K562 (cell line): Measurements from ENCODE around the gene TBX1. TPM values are rescaled to one million over a fixed set of nuclear protein-coding genes. Genes with fewer than 3 reads are reported as not detected.

Source experiments
- FOXM1 ChIP-seq, 2 experiments: fragments of 450-650 bp in 1 of 2; sonication (generic) in 1 of 2; formaldehyde crosslinking in 1 of 2; IDR thresholded peaks; 2 replicates each; pipeline versions ENCODE4 v1.6.1 to v1.9.0; 2017 to 2022; ENCODE audit warnings: low read depth in 2 of 2, mild to moderate bottlenecking in 2 of 2, missing genetic modification reagents in 1 of 2, moderate library complexity in 1 of 2
- HSF4 ChIP-seq: fragments of 250-450 bp; sonication (Bioruptor Pico); IDR thresholded peaks from 2 replicates; pipeline ENCODE4 v2.1.2; 2022; ENCODE audit warnings: mild to moderate bottlenecking, moderate library complexity, borderline replicate concordance
- JUND ChIP-seq, 2 experiments: IDR thresholded peaks; 2 replicates in 1 of 2; 3 replicates in 1 of 2; pipeline ENCODE4 v1.6.1; 2011; ENCODE audit warnings: borderline replicate concordance in 2 of 2, low read depth in 2 of 2, low read length in 2 of 2, improper control_type of control experiment in 1 of 2, missing biosample characterization in 1 of 2, missing genetic modification characterization in 1 of 2, missing genetic modification reagents in 1 of 2
- NRF1 ChIP-seq, 2 experiments: fragments of 450-650 bp; IDR thresholded peaks in 1 of 2; conservative IDR thresholded peaks in 1 of 2; 2 replicates each; pipeline ENCODE4 v1.6.1; 2014; ENCODE audit warnings: mild to moderate bottlenecking in 2 of 2
- PHTF2 ChIP-seq: fragments of 250-450 bp; sonication (Bioruptor Pico); IDR thresholded peaks from 2 replicates; pipeline ENCODE4 v1.5.0; 2021; ENCODE audit warnings: mild to moderate bottlenecking
- POLR2G ChIP-seq: fragments of 200-400 bp; formaldehyde crosslinking; IDR thresholded peaks from 2 replicates; pipeline ENCODE4 v1.6.1; 2017; ENCODE audit warnings: low read depth, mild to moderate bottlenecking, antibody characterized with exemption, low read length, moderate library complexity
- SETDB1 ChIP-seq: IDR thresholded peaks from one replicate; pipeline ENCODE4 v1.6.1; 2012; ENCODE audit warnings: low read length, control low read depth, inconsistent platforms
- TCF7L2 ChIP-seq: fragments of 150-350 bp; IDR thresholded peaks from 2 replicates; pipeline ENCODE4 v1.6.1; 2016; ENCODE audit warnings: low read depth, mild to moderate bottlenecking, low read length, moderate library complexity
- ZNF589 ChIP-seq: fragments of 200-800 bp; sonication (Bioruptor generic); IDR thresholded peaks from 2 replicates; pipeline ENCODE4 v1.6.1; 2016; ENCODE audit warnings: low read depth, missing genetic modification characterization, missing compliant biosample characterization
- polyA plus RNA-seq, 8 experiments: library from polyadenylated mRNA; depleted of rRNA in 4 of 8; stranded (reverse) in 5 of 8; unstranded in 3 of 8; fragments of >200 nt; fragmentation: Nextera tagmentation in 2 of 8; fragmentation: Illumina TruSeq in 1 of 8; extraction: Ambion mirVana in 2 of 8; extraction: Trizol in 1 of 8; gene quantifications; 2 replicates each; pipeline versions ENCODE4 v1.2.1 to v1.2.3, GENCODE V29; 2011 to 2014; ENCODE audit warnings: inconsistent platforms in 1 of 8, missing spikeins in 1 of 8
- total RNA-seq, 7 experiments: library from RNA; depleted of rRNA in 6 of 7; stranded (reverse); fragments of >200 nt in 6 of 7; fragmentation: Illumina TruSeq in 2 of 7; extraction: Trizol in 2 of 7; gene quantifications; 2 replicates each; pipeline versions ENCODE4 v1.2.1 to v1.2.3, GENCODE V29; 2011 to 2021; ENCODE audit warnings: low replicate concordance in 1 of 7
- TF ChIP-seq, protein P1 (sequence below), 2 experiments: IDR thresholded peaks in 1 of 2; conservative IDR thresholded peaks in 1 of 2; 2 replicates each; pipeline ENCODE4 v1.6.1; 2016; ENCODE audit warnings: low read depth in 2 of 2, mild to moderate bottlenecking in 1 of 2, missing compliant biosample characterization in 1 of 2, missing genetic modification characterization in 1 of 2, moderate library complexity in 1 of 2
- TF ChIP-seq, protein P2 (sequence below), 2 experiments: fragments of 450-650 bp in 1 of 2; sonication (generic) in 1 of 2; formaldehyde crosslinking; conservative IDR thresholded peaks; 2 replicates each; pipeline versions ENCODE4 v1.4.0 to v1.8.1; 2020 to 2022; ENCODE audit warnings: mild to moderate bottlenecking in 1 of 2, missing genetic modification reagents in 1 of 2
- TF ChIP-seq, protein P3 (sequence below): sonication (generic); formaldehyde crosslinking; IDR thresholded peaks from 2 replicates; pipeline ENCODE4 v1.8.0; 2022; ENCODE audit warnings: mild to moderate bottlenecking, missing genetic modification reagents
- TF ChIP-seq, protein P4 (sequence below): fragments of 250-450 bp; sonication (Bioruptor Pico); IDR thresholded peaks from 2 replicates; pipeline ENCODE4 v1.8.0; 2022; ENCODE audit warnings: inconsistent platforms
- TF ChIP-seq, protein P5 (sequence below): sonication (generic); formaldehyde crosslinking; IDR thresholded peaks from 2 replicates; pipeline ENCODE4 v1.8.0; 2022; ENCODE audit warnings: mild to moderate bottlenecking, missing genetic modification reagents

TBX1 gene
- total and polyA plus RNA-seq, 9 of the 15 experiments (the other 6 are each of a cell fraction or from before 2014, with no cell fraction given): 0.07 to 35.0 (median 3.9) TPM

DNA sequence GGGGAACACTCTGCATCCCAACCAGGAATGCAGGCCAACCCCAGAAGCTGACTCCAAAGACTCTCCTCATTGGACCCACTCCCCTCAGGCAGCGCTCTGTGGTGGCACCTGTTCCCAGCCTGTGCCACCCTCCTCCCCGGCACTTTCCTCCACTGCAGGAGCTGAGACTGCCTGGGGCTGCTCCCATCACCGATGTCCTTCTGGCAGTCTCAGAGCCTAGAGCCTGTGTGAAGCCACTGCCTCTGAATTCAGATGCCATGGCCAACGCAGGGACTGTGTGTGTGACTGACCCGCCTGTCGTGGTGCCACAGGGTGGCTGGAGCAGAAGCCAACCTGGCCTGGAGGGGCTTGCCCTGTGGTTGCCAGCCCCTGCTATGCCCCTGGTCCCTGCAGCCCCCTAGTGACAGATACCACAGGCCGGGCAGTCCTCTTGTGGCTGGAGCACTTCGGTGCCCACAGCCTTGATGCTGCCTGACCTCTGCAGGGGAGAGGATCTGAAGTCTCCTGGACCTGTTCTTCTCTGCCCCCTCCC, 43.2 kb downstream of the TBX1 start (continued):
- TF ChIP-seq, protein P1, sequence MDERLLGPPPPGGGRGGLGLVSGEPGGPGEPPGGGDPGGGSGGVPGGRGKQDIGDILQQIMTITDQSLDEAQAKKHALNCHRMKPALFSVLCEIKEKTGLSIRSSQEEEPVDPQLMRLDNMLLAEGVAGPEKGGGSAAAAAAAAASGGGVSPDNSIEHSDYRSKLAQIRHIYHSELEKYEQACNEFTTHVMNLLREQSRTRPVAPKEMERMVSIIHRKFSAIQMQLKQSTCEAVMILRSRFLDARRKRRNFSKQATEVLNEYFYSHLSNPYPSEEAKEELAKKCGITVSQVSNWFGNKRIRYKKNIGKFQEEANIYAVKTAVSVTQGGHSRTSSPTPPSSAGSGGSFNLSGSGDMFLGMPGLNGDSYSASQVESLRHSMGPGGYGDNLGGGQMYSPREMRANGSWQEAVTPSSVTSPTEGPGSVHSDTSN (CRISPR knock-in tag; IDR thresholded peaks at IDR 0.05; ENCODE audit: low read depth): 0 out of 2 replicates have a peak, but pooled peaks have one; percentile 31
- TF ChIP-seq, protein P1 (tag; conservative IDR thresholded peaks at IDR 0.05; ENCODE audit: low read depth): no peak
- TF ChIP-seq, protein P2, sequence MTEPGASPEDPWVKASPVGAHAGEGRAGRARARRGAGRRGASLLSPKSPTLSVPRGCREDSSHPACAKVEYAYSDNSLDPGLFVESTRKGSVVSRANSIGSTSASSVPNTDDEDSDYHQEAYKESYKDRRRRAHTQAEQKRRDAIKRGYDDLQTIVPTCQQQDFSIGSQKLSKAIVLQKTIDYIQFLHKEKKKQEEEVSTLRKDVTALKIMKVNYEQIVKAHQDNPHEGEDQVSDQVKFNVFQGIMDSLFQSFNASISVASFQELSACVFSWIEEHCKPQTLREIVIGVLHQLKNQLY (CRISPR knock-in tag; conservative IDR thresholded peaks at IDR 0.05): peak in 1 of 2 experiments; percentile 61; a peak in 1 of 4 replicates
- TF ChIP-seq FOXM1 (IDR thresholded peaks at IDR 0.05; ENCODE audit: low read depth) (no peak), FOXM1 (CRISPR knock-in tag; IDR thresholded peaks at IDR 0.05; ENCODE audit: low read depth) (no peak), HSF4 (CRISPR knock-in tag) (peak; percentile 22; the same call in 1 of the 2 replicates), JUND (IDR thresholded peaks at IDR 0.05; ENCODE audit: borderline replicate concordance, low read depth, low read length) (no peak), JUND (tag; IDR thresholded peaks at IDR 0.05; ENCODE audit: borderline replicate concordance, low read depth, low read length) (no peak), TCF7L2 (no peak), POLR2G (peak; percentile 29; the same call in 1 of the 2 replicates), ZNF589 (CRISPR knock-in tag) (no peak), SETDB1 (peak; percentile 2), NRF1 (conservative IDR thresholded peaks at IDR 0.05 in 1 of 2, IDR thresholded peaks at IDR 0.05 in 1 of 2) (no peak), PHTF2 (CRISPR knock-in tag) (no peak)
- TF ChIP-seq, protein P3, sequence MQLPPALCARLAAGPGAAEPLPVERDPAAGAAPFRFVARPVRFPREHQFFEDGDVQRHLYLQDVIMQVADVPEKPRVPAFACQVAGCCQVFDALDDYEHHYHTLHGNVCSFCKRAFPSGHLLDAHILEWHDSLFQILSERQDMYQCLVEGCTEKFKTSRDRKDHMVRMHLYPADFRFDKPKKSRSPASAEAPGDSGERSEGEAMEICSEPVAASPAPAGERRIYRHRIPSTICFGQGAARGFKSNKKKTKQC (CRISPR knock-in tag): no peak
- TF ChIP-seq, protein P4, sequence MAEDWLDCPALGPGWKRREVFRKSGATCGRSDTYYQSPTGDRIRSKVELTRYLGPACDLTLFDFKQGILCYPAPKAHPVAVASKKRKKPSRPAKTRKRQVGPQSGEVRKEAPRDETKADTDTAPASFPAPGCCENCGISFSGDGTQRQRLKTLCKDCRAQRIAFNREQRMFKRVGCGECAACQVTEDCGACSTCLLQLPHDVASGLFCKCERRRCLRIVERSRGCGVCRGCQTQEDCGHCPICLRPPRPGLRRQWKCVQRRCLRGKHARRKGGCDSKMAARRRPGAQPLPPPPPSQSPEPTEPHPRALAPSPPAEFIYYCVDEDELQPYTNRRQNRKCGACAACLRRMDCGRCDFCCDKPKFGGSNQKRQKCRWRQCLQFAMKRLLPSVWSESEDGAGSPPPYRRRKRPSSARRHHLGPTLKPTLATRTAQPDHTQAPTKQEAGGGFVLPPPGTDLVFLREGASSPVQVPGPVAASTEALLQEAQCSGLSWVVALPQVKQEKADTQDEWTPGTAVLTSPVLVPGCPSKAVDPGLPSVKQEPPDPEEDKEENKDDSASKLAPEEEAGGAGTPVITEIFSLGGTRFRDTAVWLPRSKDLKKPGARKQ: no peak
- TF ChIP-seq, protein P5, sequence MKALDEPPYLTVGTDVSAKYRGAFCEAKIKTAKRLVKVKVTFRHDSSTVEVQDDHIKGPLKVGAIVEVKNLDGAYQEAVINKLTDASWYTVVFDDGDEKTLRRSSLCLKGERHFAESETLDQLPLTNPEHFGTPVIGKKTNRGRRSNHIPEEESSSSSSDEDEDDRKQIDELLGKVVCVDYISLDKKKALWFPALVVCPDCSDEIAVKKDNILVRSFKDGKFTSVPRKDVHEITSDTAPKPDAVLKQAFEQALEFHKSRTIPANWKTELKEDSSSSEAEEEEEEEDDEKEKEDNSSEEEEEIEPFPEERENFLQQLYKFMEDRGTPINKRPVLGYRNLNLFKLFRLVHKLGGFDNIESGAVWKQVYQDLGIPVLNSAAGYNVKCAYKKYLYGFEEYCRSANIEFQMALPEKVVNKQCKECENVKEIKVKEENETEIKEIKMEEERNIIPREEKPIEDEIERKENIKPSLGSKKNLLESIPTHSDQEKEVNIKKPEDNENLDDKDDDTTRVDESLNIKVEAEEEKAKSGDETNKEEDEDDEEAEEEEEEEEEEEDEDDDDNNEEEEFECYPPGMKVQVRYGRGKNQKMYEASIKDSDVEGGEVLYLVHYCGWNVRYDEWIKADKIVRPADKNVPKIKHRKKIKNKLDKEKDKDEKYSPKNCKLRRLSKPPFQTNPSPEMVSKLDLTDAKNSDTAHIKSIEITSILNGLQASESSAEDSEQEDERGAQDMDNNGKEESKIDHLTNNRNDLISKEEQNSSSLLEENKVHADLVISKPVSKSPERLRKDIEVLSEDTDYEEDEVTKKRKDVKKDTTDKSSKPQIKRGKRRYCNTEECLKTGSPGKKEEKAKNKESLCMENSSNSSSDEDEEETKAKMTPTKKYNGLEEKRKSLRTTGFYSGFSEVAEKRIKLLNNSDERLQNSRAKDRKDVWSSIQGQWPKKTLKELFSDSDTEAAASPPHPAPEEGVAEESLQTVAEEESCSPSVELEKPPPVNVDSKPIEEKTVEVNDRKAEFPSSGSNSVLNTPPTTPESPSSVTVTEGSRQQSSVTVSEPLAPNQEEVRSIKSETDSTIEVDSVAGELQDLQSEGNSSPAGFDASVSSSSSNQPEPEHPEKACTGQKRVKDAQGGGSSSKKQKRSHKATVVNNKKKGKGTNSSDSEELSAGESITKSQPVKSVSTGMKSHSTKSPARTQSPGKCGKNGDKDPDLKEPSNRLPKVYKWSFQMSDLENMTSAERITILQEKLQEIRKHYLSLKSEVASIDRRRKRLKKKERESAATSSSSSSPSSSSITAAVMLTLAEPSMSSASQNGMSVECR (CRISPR knock-in tag): no peak
